Fibroblast of lung (primary cell): ENCODE results near the gene CD320. TPM values are rescaled to one million over a fixed set of nuclear protein-coding genes. Genes with fewer than 3 reads are reported as not detected.

Experiments
- DNase-seq, 2 donors: peaks; one replicate each; pipeline versions ENCODE4 v3.0.0 to v3.0.0-alpha.2; 2010; ENCODE audit warnings: low read depth in 2 of 2
- H2AFZ ChIP-seq: 2 replicates; pipeline ENCODE4 v1.5.1; 2012; ENCODE audit warnings: low read length, control low read depth, inconsistent platforms
- H3K27ac ChIP-seq: 2 replicates; pipeline ENCODE4 v1.5.1; 2011; ENCODE audit warnings: low read length, control low read depth; ENCODE audit not compliant: insufficient read depth
- H3K27me3 ChIP-seq: 2 replicates; pipeline ENCODE4 v1.5.1; 2011; ENCODE audit warnings: mild to moderate bottlenecking, low read length; ENCODE audit not compliant: control insufficient read depth, insufficient read depth
- H3K36me3 ChIP-seq: 2 replicates; pipeline ENCODE4 v1.5.1; 2011; ENCODE audit warnings: low read length; ENCODE audit not compliant: control insufficient read depth, insufficient read depth
- H3K4me1 ChIP-seq: 2 replicates; pipeline ENCODE4 v1.5.1; 2011; ENCODE audit warnings: low read length; ENCODE audit not compliant: control insufficient read depth, insufficient read depth; ENCODE audit errors: extremely low read depth
- H3K4me2 ChIP-seq: 2 replicates; pipeline ENCODE4 v1.5.1; 2011; ENCODE audit warnings: low read length, control low read depth; ENCODE audit not compliant: insufficient read depth; ENCODE audit errors: extremely low read depth
- H3K4me3 ChIP-seq, 4 experiments: fragments of 200-600 bp in 1 of 4; sonication (generic) in 1 of 4; replicated peaks in 1 of 4; 2 replicates each; pipeline ENCODE4 v1.5.1; 2011 to 2016; ENCODE audit warnings: low read length in 4 of 4, low read depth in 3 of 4, mild to moderate bottlenecking in 3 of 4, control low read depth in 2 of 4, inconsistent platforms in 1 of 4, mixed read lengths in 1 of 4; ENCODE audit not compliant: insufficient read depth in 1 of 4; ENCODE audit errors: control extremely low read depth in 1 of 4
- H3K79me2 ChIP-seq: 2 replicates; pipeline ENCODE4 v1.5.1; 2012; ENCODE audit warnings: mild to moderate bottlenecking, low read length, inconsistent platforms; ENCODE audit not compliant: control insufficient read depth, insufficient read depth
- H3K9ac ChIP-seq: 2 replicates; pipeline ENCODE4 v1.5.1; 2011; ENCODE audit warnings: mild to moderate bottlenecking, low read length, control low read depth; ENCODE audit not compliant: insufficient read depth
- H3K9me3 ChIP-seq: 2 replicates; pipeline ENCODE4 v1.5.1; 2012; ENCODE audit warnings: low read depth, low read length; ENCODE audit not compliant: control insufficient read depth, insufficient read depth
- H4K20me1 ChIP-seq: 2 replicates; pipeline ENCODE4 v1.5.1; 2011; ENCODE audit warnings: low read length; ENCODE audit not compliant: control insufficient read depth, insufficient read depth; ENCODE audit errors: extremely low read depth
- EZH2 ChIP-seq: IDR thresholded peaks from 2 replicates; pipeline ENCODE4 v1.5.1; 2012; ENCODE audit warnings: low read length, control low read depth, mild to moderate bottlenecking; ENCODE audit errors: missing control alignments
- polyA plus RNA-seq, 2 donors: library from polyadenylated mRNA; depleted of rRNA in 1 of 2; stranded (reverse) in 1 of 2; unstranded in 1 of 2; fragments of >200 nt; gene quantifications; 2 replicates each; pipeline ENCODE4 v1.2.1, GENCODE V29; 2011 to 2012; ENCODE audit warnings: missing spikeins in 1 of 2
- total RNA-seq: library from RNA; depleted of rRNA; stranded (reverse); fragments of >200 nt; gene quantifications from 2 replicates; pipeline ENCODE4 v1.2.1, GENCODE V29; 2014
- TF ChIP-seq, protein P1 (sequence below), 2 donors: IDR thresholded peaks in 1 of 2; conservative IDR thresholded peaks in 1 of 2; 1 replicate in 1 of 2; 2 replicates in 1 of 2; pipeline ENCODE4 v1.5.1; 2011 to 2012; ENCODE audit warnings: low read length in 2 of 2, control low read depth in 1 of 2, inconsistent platforms in 1 of 2, low read depth in 1 of 2, mild to moderate bottlenecking in 1 of 2

Gene CD320
- total and polyA plus RNA-seq, 2 donors (not counting 1 experiment from before 2014, with no cell fraction given) = 13.9 to 22.6 TPM

DNA sequence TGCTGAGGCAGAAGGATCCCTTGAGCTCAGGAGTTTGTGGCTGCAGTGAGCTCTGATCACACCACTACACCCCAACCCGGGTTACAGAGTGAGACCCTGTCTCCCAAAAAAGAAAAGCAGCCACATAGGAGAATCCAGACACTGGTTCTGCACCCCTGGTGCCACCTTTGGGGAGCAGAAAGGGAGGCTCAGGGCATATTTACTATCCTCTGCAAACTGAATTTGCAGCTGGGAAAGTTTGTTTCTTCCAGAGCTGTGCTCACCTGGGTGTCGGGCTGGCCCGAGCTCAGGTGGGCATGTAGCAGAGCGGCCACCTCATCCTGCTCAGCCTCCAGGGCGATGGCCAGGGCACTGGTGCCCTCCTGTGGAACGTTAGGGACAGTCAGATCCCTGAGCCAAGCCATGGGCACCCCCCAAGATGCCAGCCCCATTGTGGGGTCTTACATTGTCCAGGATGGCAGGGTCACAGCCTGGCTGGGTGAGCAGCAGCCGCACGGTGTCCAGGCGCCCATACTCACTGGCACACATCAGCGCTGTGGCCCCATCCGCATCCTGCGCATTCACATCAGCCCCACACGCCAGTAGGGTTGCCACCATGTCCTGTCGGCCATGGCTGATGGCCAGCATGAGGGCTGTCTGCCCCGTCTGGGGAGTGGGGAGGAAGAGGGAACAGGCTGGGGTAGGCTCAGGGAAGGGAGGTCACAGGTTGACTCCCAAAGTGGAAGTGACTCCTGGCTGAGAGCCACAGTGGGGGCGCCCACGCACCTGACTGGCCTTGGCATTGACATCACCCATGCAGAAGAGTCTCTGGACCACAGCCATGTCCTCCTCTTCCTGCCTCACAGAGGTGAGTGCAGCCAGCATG lies 16.3 kb upstream of the CD320 start:
- Histone ChIP-seq H4K20me1 (no peaks in the 10 kb centered on the region), H3K4me2 (no peak overlapping the region), H3K9me3 (no peaks in the 10 kb centered on the region), H3K79me2 (peaks cover 37% of the 10 kb centered on the region), H2AFZ (no peak overlapping the region), H3K27me3 (no peaks in the 10 kb centered on the region), H3K4me1 (peaks cover 11% of the 10 kb centered on the region), H3K27ac (no peak overlapping the region), H3K36me3 (peaks cover 12% of the 10 kb centered on the region), H3K9ac (no peak overlapping the region), H3K4me3 (no peak overlapping the region)
- DNase-seq = no peak
- no peak for TF ChIP-seq EZH2
- TF ChIP-seq, protein P1, sequence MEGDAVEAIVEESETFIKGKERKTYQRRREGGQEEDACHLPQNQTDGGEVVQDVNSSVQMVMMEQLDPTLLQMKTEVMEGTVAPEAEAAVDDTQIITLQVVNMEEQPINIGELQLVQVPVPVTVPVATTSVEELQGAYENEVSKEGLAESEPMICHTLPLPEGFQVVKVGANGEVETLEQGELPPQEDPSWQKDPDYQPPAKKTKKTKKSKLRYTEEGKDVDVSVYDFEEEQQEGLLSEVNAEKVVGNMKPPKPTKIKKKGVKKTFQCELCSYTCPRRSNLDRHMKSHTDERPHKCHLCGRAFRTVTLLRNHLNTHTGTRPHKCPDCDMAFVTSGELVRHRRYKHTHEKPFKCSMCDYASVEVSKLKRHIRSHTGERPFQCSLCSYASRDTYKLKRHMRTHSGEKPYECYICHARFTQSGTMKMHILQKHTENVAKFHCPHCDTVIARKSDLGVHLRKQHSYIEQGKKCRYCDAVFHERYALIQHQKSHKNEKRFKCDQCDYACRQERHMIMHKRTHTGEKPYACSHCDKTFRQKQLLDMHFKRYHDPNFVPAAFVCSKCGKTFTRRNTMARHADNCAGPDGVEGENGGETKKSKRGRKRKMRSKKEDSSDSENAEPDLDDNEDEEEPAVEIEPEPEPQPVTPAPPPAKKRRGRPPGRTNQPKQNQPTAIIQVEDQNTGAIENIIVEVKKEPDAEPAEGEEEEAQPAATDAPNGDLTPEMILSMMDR (conservative IDR thresholded peaks at IDR 0.05 in 1 of 2, IDR thresholded peaks at IDR 0.05 in 1 of 2; ENCODE audit: low read depth in 1 of 2, low read length in 2 of 2) = no peak

DNA sequence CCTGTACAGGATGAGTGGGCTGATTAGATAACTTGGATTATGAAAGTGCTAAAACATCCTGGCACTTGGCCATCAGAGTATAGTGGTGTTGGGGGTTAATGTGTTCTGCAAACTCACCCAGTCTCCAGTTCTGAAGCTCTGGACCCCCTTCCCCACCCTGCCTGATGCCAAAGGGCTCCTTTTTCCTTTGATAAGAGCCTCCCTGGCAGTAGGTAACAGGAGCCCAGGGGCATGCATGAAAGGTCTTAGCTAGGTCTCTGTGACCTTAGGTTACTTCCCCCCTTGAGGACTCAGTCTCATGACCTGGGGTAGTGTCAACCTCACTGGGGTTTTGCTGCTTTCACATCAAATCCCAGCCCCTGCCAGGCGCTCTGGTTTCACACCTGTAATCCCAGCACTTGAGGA lies 15.6 kb upstream of the CD320 start:
- H3K79me2 ChIP-seq = peaks cover 37% of the 10 kb centered on the region
- no peak overlapping the region for H3K9ac ChIP-seq
- H2AFZ ChIP-seq = no peak overlapping the region
- DNase-seq = no peak
- TF ChIP-seq, protein P1 (conservative IDR thresholded peaks at IDR 0.05 in 1 of 2, IDR thresholded peaks at IDR 0.05 in 1 of 2; ENCODE audit: low read depth in 1 of 2, low read length in 2 of 2) = no peak
- TF ChIP-seq EZH2 = no peak
- no peaks in the 10 kb centered on the region for H3K9me3 ChIP-seq
- no peaks in the 10 kb centered on the region for H3K27me3 ChIP-seq
- H3K27ac ChIP-seq = no peak overlapping the region
- no peaks in the 10 kb centered on the region for H4K20me1 ChIP-seq
- peak overlapping the region in 1 of 4 experiments; percentile 17 for H3K4me3 ChIP-seq
- H3K4me2 ChIP-seq = no peak overlapping the region
- H3K4me1 ChIP-seq = peaks cover 11% of the 10 kb centered on the region
- peaks cover 12% of the 10 kb centered on the region for H3K36me3 ChIP-seq

DNA sequence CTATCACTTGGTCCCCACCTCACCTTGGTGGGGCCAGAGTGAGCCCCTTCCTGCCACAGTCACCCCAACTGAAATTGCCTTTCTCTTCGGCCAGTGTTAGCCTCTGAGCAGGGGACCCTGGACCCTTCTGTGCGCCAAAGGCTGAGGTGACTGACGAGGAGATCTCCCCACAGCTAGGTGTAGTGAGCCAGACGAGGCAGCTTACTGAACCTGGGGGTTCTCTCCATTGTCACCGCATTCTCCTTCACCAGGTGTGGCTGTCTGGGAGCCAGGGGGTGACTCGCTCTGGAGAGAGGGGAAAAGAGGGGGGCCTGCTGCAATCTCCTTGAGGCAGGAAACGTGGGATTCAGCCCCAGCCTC lies 14.5 kb upstream of the CD320 start:
- peak overlapping the region; percentile 86 to 100 (median 96) for H3K4me3 ChIP-seq
- no peak overlapping the region for H2AFZ ChIP-seq
- peak overlapping the region; percentile 99 for H3K4me2 ChIP-seq
- H4K20me1 ChIP-seq = no peaks in the 10 kb centered on the region
- no peak for DNase-seq
- H3K4me1 ChIP-seq = peaks cover 11% of the 10 kb centered on the region
- peak overlapping the region; percentile 32 for H3K27ac ChIP-seq
- peaks cover 12% of the 10 kb centered on the region for H3K36me3 ChIP-seq
- peaks cover 37% of the 10 kb centered on the region for H3K79me2 ChIP-seq
- no peaks in the 10 kb centered on the region for H3K9me3 ChIP-seq
- H3K27me3 ChIP-seq = no peaks in the 10 kb centered on the region
- TF ChIP-seq EZH2 = no peak
- TF ChIP-seq, protein P1 (conservative IDR thresholded peaks at IDR 0.05 in 1 of 2, IDR thresholded peaks at IDR 0.05 in 1 of 2; ENCODE audit: low read depth in 1 of 2, low read length in 2 of 2) = no peak
- H3K9ac ChIP-seq = peak overlapping the region; percentile 23
